Epidermal melanocyte (primary cell): ENCODE measurements around the gene INHBC.
A peak's percentile ranks its signal among the peaks of the same experiment; 100 is the strongest.

Experiments used
- DNase-seq: peaks from one replicate; pipeline ENCODE4 v3.0.0; 2011; ENCODE audit warnings: low spot score; ENCODE audit not compliant: insufficient read length

INHBC gene

DNA sequence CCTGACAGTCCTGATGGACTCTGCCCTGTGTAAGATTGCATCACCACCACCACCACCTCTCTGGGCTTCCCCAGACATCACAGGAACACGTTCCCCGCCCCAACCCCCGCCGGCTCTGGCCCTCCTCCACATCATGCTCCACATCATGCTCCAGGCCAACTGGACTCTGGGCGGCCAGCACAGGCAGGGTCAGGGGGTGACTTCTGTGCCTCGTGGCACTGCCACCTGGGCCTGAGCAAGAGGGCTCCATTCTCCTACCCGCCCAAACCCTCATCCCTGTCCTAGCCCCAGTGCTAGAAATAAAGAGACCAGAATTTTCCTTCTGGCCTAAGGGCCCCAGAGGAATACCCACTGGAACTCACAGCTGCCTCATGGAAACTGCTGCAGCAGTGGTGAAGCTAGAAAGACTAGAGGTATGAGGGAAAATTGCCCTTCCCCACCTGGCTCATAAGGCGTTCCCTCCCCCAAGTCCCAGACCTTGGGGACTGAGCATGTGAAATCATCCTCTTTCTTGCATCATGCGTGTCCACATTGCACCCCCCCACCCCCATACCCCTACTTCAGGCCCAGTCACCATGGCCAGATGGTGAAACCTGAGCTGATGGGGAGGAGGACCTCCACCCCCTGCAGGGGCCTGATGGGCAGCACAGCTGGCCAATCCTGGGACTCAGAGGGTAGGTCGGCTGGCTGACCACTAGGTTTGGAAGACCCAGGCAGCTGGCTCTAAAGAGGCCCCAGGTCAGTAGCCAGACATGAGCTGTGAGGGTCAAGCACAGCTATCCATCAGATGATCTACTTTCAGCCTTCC lies 20.2 kb downstream of the INHBC start, which contains the start of gene INHBE:
INHBE (plus strand) TSS at position 742 of the 808 bp plus-strand sequence. CDS start 230 bp downstream, outside the sequence.
- no peak for DNase-seq

DNA sequence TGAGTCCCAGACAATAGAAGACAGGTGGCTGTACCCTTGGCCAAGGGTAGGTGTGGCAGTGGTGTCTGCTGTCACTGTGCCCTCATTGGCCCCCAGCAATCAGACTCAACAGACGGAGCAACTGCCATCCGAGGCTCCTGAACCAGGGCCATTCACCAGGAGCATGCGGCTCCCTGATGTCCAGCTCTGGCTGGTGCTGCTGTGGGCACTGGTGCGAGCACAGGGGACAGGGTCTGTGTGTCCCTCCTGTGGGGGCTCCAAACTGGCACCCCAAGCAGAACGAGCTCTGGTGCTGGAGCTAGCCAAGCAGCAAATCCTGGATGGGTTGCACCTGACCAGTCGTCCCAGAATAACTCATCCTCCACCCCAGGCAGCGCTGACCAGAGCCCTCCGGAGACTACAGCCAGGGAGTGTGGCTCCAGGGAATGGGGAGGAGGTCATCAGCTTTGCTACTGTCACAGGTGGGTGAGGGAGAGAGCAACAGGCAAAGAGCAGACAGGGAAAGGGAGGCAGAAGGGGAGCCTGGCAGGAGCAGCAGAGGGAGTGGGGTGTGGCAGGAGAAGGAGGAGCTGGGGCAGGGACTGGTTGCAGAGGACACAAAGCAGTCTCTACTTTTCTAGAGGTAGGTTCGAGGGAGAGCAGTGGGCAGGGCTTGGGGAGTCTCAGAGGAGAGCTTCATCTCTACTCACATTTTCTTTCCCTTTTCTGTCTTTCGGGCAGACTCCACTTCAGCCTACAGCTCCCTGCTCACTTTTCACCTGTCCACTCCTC lies 21.0 kb downstream of the INHBC start:
- DNase-seq: no peak

- DNase-seq: no peak
Observed at GRCh38 chr12:57456145-57456700, 21.6 kb downstream of the INHBC start.

- DNase-seq: no peak
Observed at GRCh38 chr12:57456737-57457490, 22.3 kb downstream of the INHBC start.

DNA sequence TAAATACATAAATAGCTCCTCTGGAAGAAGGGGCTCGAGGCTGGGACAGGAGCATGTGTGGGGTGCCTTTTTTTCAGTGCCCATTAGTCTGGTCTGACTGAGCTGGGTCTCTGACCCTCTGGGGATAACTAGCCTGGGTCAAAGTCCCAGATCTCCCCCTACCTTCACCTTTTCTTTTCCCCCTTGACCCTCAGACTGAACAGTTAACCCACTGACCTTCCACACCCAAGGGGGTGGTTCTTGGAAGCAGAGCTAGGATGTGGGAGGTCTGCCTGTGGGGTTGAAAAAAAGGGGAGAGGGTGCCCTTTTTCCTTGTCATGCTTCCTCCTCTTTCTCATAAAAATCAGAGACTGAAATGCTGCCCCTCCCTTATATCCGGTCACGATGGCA lies 24.1 kb downstream of the INHBC start:
- DNase-seq: no peak

- DNase-seq: peak; percentile 80
Observed at GRCh38 chr12:57459055-57459749, 24.6 kb downstream of the INHBC start.

GRCh38 chr12:57459750-57460467 lies 25.3 kb downstream of the INHBC start, which contains the start of gene GLI1:
Gene GLI1 (plus strand): TSS chr12:57459785. CDS start chr12:57463692, 3,907 bp downstream.
- no peak for DNase-seq

- no peak for DNase-seq
Observed at GRCh38 chr12:57460468-57460784, 25.8 kb downstream of the INHBC start.

GRCh38 chr12:57460841-57461275 lies 26.3 kb downstream of the INHBC start:
- no peak for DNase-seq

GRCh38 chr12:57461276-57461916 lies 26.8 kb downstream of the INHBC start:
- DNase-seq: no peak

GRCh38 chr12:57461917-57462250 lies 27.3 kb downstream of the INHBC start:
- DNase-seq: no peak

DNA sequence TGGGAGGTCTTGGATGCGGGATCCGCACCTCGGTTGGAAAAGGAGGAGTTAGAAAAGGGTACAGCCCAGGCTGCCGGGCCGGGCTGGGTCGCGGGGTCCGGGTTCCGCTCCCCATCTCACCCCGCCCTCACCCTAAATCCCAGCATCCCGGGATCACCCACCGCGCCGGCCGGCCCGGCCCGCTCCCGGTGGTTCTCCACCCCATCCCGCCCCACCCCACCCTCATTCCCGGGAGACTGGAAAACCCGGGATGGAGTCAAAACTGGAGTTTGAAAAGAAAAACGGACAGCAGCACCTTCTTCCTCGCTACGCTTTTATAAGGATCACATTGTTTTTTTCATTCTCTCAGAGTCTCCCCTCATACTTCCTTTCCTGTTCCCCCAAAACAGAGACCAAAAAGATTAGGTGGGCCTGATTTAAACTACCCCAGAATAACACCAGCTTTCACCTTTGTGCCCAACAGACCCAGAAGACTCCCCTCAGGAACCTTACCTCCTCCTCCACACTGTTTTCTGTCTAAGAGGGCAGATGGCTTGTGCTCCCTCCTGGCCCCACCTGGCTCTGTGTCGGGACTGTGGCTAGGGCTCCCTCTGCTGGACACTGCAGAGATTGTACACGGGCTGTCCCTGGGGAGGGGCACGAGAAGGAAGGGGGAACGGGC lies 27.8 kb downstream of the INHBC start:
- peak; percentile 94 for DNase-seq

DNA sequence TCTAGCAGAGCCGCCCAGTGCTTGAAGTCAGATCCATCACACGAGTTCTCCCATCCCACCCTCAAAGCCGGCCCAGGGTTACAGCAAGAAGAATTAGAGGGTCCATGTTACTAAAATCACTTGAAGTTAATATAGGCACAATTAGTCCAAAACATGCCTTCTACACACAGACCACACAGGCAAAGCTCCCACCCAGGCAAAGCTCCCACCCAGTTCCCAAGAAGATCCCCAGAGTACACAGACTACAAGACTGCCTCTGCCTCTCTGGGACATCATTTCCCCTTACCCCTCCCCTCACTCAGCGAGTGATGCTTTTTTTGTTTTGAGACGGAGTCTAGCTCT lies 28.3 kb downstream of the INHBC start:
- DNase-seq: no peak

DNA sequence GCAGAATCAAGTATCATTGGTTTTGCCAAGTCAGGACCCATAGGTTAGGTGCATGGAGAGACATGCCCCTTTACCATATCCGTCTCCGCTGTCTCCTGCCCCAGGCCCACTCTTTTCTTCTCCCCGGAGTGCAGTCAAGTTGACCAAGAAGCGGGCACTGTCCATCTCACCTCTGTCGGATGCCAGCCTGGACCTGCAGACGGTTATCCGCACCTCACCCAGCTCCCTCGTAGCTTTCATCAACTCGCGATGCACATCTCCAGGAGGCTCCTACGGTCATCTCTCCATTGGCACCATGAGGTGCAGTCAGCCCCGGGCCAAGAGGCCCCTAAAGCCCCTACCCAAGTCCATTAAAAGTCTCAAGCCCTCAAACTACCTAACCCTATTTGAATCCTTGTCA lies 30.0 kb downstream of the INHBC start:
- DNase-seq: no peak

GRCh38 chr12:57465030-57465746 lies 30.6 kb downstream of the INHBC start:
- no peak for DNase-seq

GRCh38 chr12:57465747-57466505 lies 31.3 kb downstream of the INHBC start:
- DNase-seq: no peak

DNA sequence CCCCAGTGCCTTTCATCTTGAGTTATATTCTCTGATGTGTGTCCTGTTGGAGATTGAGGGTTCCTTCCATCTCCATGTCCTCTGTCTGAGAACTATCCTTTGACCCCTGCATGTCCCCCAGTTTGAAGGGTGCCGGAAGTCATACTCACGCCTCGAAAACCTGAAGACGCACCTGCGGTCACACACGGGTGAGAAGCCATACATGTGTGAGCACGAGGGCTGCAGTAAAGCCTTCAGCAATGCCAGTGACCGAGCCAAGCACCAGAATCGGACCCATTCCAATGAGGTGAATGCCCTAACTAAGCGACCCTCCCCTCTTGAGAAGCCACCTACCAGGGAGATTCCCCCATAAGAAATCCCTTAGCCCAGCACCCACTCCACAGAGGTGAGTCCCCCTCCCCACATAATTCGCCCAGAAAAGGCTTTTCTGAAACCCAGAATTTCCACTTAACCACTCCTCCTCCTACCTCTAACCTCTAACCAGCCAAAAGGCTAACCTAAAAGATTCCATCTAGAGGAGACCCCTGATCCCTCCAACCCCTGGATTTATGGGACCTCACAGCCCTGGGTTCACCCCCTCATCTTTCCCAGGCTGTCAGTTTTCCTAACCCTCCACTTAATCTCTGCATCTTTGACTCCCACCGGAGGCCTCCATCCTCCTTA lies 32.8 kb downstream of the INHBC start:
- DNase-seq: no peak

DNA sequence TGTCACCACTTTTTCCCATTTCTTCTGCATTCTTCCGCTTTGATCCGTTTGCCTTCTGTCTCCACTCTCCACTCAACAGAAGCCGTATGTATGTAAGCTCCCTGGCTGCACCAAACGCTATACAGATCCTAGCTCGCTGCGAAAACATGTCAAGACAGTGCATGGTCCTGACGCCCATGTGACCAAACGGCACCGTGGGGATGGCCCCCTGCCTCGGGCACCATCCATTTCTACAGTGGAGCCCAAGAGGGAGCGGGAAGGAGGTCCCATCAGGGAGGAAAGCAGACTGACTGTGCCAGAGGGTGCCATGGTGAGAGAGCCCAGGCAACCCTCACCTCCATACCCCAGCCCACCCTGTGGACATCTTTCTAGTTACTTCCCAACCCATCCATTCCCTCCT lies 33.3 kb downstream of the INHBC start:
- no peak for DNase-seq
